Non-pigmented ciliary epithelial cell (primary cell): ENCODE measurements around the gene TAAR1.
"Not testable (repeated sequence)": the region's sequence is repeated elsewhere in the genome, so short reads cannot be mapped to it uniquely, and the experiment has no call there.

Experiments used
- DNase-seq: peaks from one replicate; pipeline ENCODE4 v3.0.0-alpha.2; 2010; ENCODE audit warnings: low read depth

TAAR1 gene

GRCh38 chr6:132659082-132659481 lies at the start of gene TAAR1:
Gene TAAR1 (minus strand): TSS chr6:132659182. CDS start chr6:132646003, 13,179 bp downstream.
- no peak for DNase-seq

GRCh38 chr6:132708771-132709170 lies 49.8 kb upstream of the TAAR1 start:
- DNase-seq: no peak

GRCh38 chr6:132708002-132708401 lies 49.0 kb upstream of the TAAR1 start:
- no peak for DNase-seq

GRCh38 chr6:132706756-132707155 lies 47.8 kb upstream of the TAAR1 start:
- DNase-seq: not testable (repeated sequence)

- no peak for DNase-seq
Observed at GRCh38 chr6:132703936-132704335, 45.0 kb upstream of the TAAR1 start.

GRCh38 chr6:132698608-132699007 lies 39.6 kb upstream of the TAAR1 start:
- no peak for DNase-seq

- no peak for DNase-seq
Observed at GRCh38 chr6:132695773-132696172, 36.8 kb upstream of the TAAR1 start.

- DNase-seq: no peak
Observed at GRCh38 chr6:132693478-132693877, 34.5 kb upstream of the TAAR1 start.

- no peak for DNase-seq
Observed at GRCh38 chr6:132690678-132691077, 31.7 kb upstream of the TAAR1 start.

GRCh38 chr6:132687306-132687705 lies 28.3 kb upstream of the TAAR1 start:
- DNase-seq: no peak

GRCh38 chr6:132686531-132686930 lies 27.5 kb upstream of the TAAR1 start:
- no peak for DNase-seq

GRCh38 chr6:132685009-132685408 lies 26.0 kb upstream of the TAAR1 start:
- no peak for DNase-seq

- no peak for DNase-seq
Observed at GRCh38 chr6:132684272-132684671, 25.3 kb upstream of the TAAR1 start.

GRCh38 chr6:132683543-132683942 lies 24.6 kb upstream of the TAAR1 start:
- DNase-seq: peak; percentile 70

GRCh38 chr6:132679094-132679493 lies 20.1 kb upstream of the TAAR1 start:
- not testable (repeated sequence) for DNase-seq

- no peak for DNase-seq
Observed at GRCh38 chr6:132675749-132676148, 16.8 kb upstream of the TAAR1 start.

- no peak for DNase-seq
Observed at GRCh38 chr6:132675002-132675401, 16.0 kb upstream of the TAAR1 start.

GRCh38 chr6:132673376-132674094 lies 14.6 kb upstream of the TAAR1 start:
- DNase-seq: no peak

- DNase-seq: no peak
Observed at GRCh38 chr6:132671295-132671694, 12.3 kb upstream of the TAAR1 start.

- DNase-seq: no peak
Observed at GRCh38 chr6:132669690-132670291, 10.8 kb upstream of the TAAR1 start.

- DNase-seq: no peak
Observed at GRCh38 chr6:132666118-132666517, 7.1 kb upstream of the TAAR1 start.

- DNase-seq: no peak
Observed at GRCh38 chr6:132664309-132665034, 5.5 kb upstream of the TAAR1 start.

- no peak for DNase-seq
Observed at GRCh38 chr6:132663661-132664060, 4.7 kb upstream of the TAAR1 start.
